K562 (cell line): ENCODE results near the gene ODAD4. TPM values are rescaled to one million over a fixed set of nuclear protein-coding genes. Genes with fewer than 3 reads are reported as not detected.

ENCODE experiments used
- ATAC-seq: fragments of 200-7000 bp; cut with Tn5 transposase; 3 replicates; pipeline ENCODE4 v1.9.1; 2020; ENCODE audit warnings: moderate library complexity
- BruUV-seq: library from RNA; stranded (reverse); fragments of 400-500 nt; replicated peaks from 2 replicates; lab custom pipeline; 2021; lab: Mats Ljungman, UMichigan
- CTCF ChIA-PET: fragments of 300-600 bp; formaldehyde crosslinking; extraction: SDS; loops from one replicate; lab custom pipeline; 2021; ENCODE audit warnings: low intra/inter-chr PET ratio; lab: Yijun Ruan, JAX
- POLR2A ChIA-PET: fragments of 300-600, 350-650 bp; sonication (Branson Sonifier 250); formaldehyde crosslinking; extraction: SDS; loops from one replicate; lab custom pipeline; 2021; ENCODE audit warnings: antibody characterized with exemption, inconsistent platforms; lab: Yijun Ruan, JAX
- DNase-seq, 4 experiments: peaks; one replicate each; pipeline versions ENCODE4 v3.0.0 to v3.0.0-alpha.2; 2011 to 2018; ENCODE audit warnings: low spot score in 3 of 4, mixed read lengths in 3 of 4; ENCODE audit errors: extremely low read depth in 1 of 4
- FAIRE-seq: peaks from 2 replicates; lab custom pipeline; 2011; peaks lifted over from hg19 to GRCh38; lab: Jason Lieb, UNC
- H2AFZ ChIP-seq: 2 replicates; pipeline ENCODE4 v1.6.0; 2011; ENCODE audit warnings: low read depth, low read length, control low read depth, inconsistent platforms
- H3K27ac ChIP-seq: fragments of 200-600 bp; 3 replicates; pipeline ENCODE4 v1.8.0; 2011; ENCODE audit warnings: low read depth, mild to moderate bottlenecking, control low read depth, inconsistent platforms, low read length, moderate library complexity, mixed read lengths; ENCODE audit errors: extremely low read depth
- H3K27me3 ChIP-seq, 2 experiments: fragments of 300-600 bp in 1 of 2; 2 replicates in 1 of 2; 3 replicates in 1 of 2; pipeline versions ENCODE4 v1.6.0 to v1.8.0; 2011; ENCODE audit warnings: inconsistent platforms in 2 of 2, low read length in 2 of 2, mild to moderate bottlenecking in 1 of 2, mixed read lengths in 1 of 2, moderate library complexity in 1 of 2; ENCODE audit not compliant: control insufficient read depth in 2 of 2, insufficient read depth in 2 of 2
- H3K36me3 ChIP-seq: fragments of 300-600 bp; 3 replicates; pipeline ENCODE4 v1.8.0; 2011; ENCODE audit warnings: mild to moderate bottlenecking, low read length, inconsistent platforms; ENCODE audit not compliant: control insufficient read depth, insufficient read depth
- H3K4me1 ChIP-seq, 2 experiments: fragments of 200-600 bp in 1 of 2; replicated peaks in 1 of 2; 2 replicates in 1 of 2; 3 replicates in 1 of 2; pipeline versions ENCODE4 v1.5.1 to v1.8.0; 2011; ENCODE audit warnings: inconsistent platforms in 2 of 2, low read length in 2 of 2, mild to moderate bottlenecking in 1 of 2, mixed read lengths in 1 of 2, moderate library complexity in 1 of 2; ENCODE audit not compliant: control insufficient read depth in 2 of 2, insufficient read depth in 2 of 2
- H3K4me2 ChIP-seq: 2 replicates; pipeline ENCODE4 v1.6.1; 2011; ENCODE audit warnings: low read length, control low read depth, inconsistent platforms, mixed read lengths; ENCODE audit not compliant: insufficient read depth
- H3K4me3 ChIP-seq: fragments of 200-600 bp; sonication (generic), shearing (Covaris generic); 2 replicates; pipeline ENCODE4 v1.5.1; 2016; ENCODE audit warnings: control low read depth, inconsistent platforms
- H3K79me2 ChIP-seq: fragments of 200-600 bp; 3 replicates; pipeline ENCODE4 v1.8.0; 2011; ENCODE audit warnings: low read length, inconsistent platforms; ENCODE audit not compliant: control insufficient read depth, insufficient read depth
- H3K9ac ChIP-seq, 2 experiments: 2 replicates each; pipeline versions ENCODE4 v1.6.0 to v1.6.1; 2011; ENCODE audit warnings: low read depth in 2 of 2, low read length in 2 of 2, control low read depth in 1 of 2, inconsistent platforms in 1 of 2, mild to moderate bottlenecking in 1 of 2, mixed read lengths in 1 of 2; ENCODE audit not compliant: insufficient read depth in 1 of 2
- H3K9me1 ChIP-seq: one replicate; pipeline ENCODE4 v1.6.0; 2011; ENCODE audit warnings: inconsistent platforms, mild to moderate bottlenecking, low read length, moderate library complexity; ENCODE audit not compliant: control insufficient read depth, insufficient read depth
- H3K9me3 ChIP-seq: replicated peaks from 2 replicates; pipeline ENCODE4 v1.5.1; 2011; ENCODE audit warnings: low read depth, low read length, inconsistent platforms; ENCODE audit not compliant: control insufficient read depth, insufficient read depth
- H4K20me1 ChIP-seq: replicated peaks from 2 replicates; pipeline ENCODE4 v1.6.1; 2011; ENCODE audit warnings: low read length, inconsistent platforms, mixed read lengths; ENCODE audit not compliant: control insufficient read depth, insufficient read depth
- CTCF ChIP-seq, 3 experiments: IDR thresholded peaks in 2 of 3; conservative IDR thresholded peaks in 1 of 3; 2 replicates each; pipeline ENCODE4 v1.5.1; 2011 to 2012; ENCODE audit warnings: low read length in 3 of 3, mild to moderate bottlenecking in 3 of 3, control low read depth in 2 of 3, improper control_type of control experiment in 1 of 3, inconsistent platforms in 1 of 3, low read depth in 1 of 3, mixed read lengths in 1 of 3, moderate library complexity in 1 of 3; ENCODE audit not compliant: insufficient read depth in 2 of 3
- MCM3 ChIP-seq: fragments of 450-650 bp; IDR thresholded peaks from 2 replicates; pipeline ENCODE4 v1.6.1; 2016
- POLR2AphosphoS2 ChIP-seq: IDR thresholded peaks from 2 replicates; pipeline ENCODE4 v1.6.1; 2012; ENCODE audit warnings: low read length, improper control_type of control experiment
- RBM34 ChIP-seq: fragments of 200-400 bp; formaldehyde crosslinking; IDR thresholded peaks from 2 replicates; pipeline ENCODE4 v1.6.1; 2018; ENCODE audit warnings: low read length, borderline replicate concordance; ENCODE audit not compliant: insufficient read depth
- SMARCB1 ChIP-seq: IDR thresholded peaks from 2 replicates; pipeline ENCODE4 v1.6.1; 2011; ENCODE audit warnings: improper control_type of control experiment, low read depth; ENCODE audit not compliant: insufficient read length
- ZC3H4 ChIP-seq: sonication (generic); formaldehyde crosslinking; IDR thresholded peaks from 2 replicates; pipeline ENCODE4 v1.9.0; 2021; ENCODE audit warnings: missing genetic modification reagents, borderline replicate concordance
- ZNF395 ChIP-seq: fragments of 200-800 bp; sonication (Bioruptor generic); IDR thresholded peaks from 2 replicates; pipeline ENCODE4 v1.6.1; 2017; ENCODE audit warnings: missing genetic modification characterization, missing compliant biosample characterization
- WGBS: fragments of 100-300 bp; shearing (Covaris generic); methylation state at CpG from one replicate; pipeline ENCODE4 v1.1.6; 2016; ENCODE audit warnings: low coverage, mixed read lengths; ENCODE audit not compliant: insufficient coverage; ENCODE audit errors: missing lambda C conversion rate; 5-methylcytosine and 5-hydroxymethylcytosine counted together
- in situ Hi-C: fragments of 300-500 bp; cut with MboI; formaldehyde crosslinking; loops from 4 replicates; pipeline ENCODE4 v1.15.0; 2018; ENCODE audit warnings: inconsistent platforms, mixed read lengths
- intact Hi-C: fragments of 100-400 bp; cut with micrococcal nuclease; formaldehyde crosslinking; loops from 2 replicates; pipeline ENCODE4 v1.14.2; 2022
- polyA plus RNA-seq, 8 experiments: library from polyadenylated mRNA; depleted of rRNA in 4 of 8; stranded (reverse) in 5 of 8; unstranded in 3 of 8; fragments of >200 nt; fragmentation: Nextera tagmentation in 2 of 8; fragmentation: Illumina TruSeq in 1 of 8; extraction: Ambion mirVana in 2 of 8; extraction: Trizol in 1 of 8; gene quantifications; 2 replicates each; pipeline versions ENCODE4 v1.2.1 to v1.2.3, GENCODE V29; 2011 to 2014; ENCODE audit warnings: inconsistent platforms in 1 of 8, missing spikeins in 1 of 8
- total RNA-seq, 7 experiments: library from RNA; depleted of rRNA in 6 of 7; stranded (reverse); fragments of >200 nt in 6 of 7; fragmentation: Illumina TruSeq in 2 of 7; extraction: Trizol in 2 of 7; gene quantifications; 2 replicates each; pipeline versions ENCODE4 v1.2.1 to v1.2.3, GENCODE V29; 2011 to 2021; ENCODE audit warnings: low replicate concordance in 1 of 7

The ODAD4 gene
- total and polyA plus RNA-seq, 9 of the 15 experiments (the other 6 are each of a cell fraction or from before 2014, with no cell fraction given): 0.09 to 0.98 (median 0.51) TPM

GRCh38 chr17:42009170-42009569 is 78.8 kb downstream of the ODAD4 start:
- H4K20me1 ChIP-seq: peaks cover 30% of the 10 kb centered on the region
- no peaks in the 10 kb centered on the region for H3K9me1 ChIP-seq
- peaks cover 54% of the 10 kb centered on the region for H3K36me3 ChIP-seq
- BruUV-seq: no TSS peak
- peak; percentile 79 for ATAC-seq
- DNase-seq: no peak
- no peak overlapping the region for H3K4me2 ChIP-seq
- FAIRE-seq: peak; percentile 49
- H3K4me3 ChIP-seq: no peak overlapping the region
- H3K27ac ChIP-seq: no peak overlapping the region
- no peak for TF ChIP-seq POLR2AphosphoS2
- TF ChIP-seq CTCF (IDR thresholded peaks at IDR 0.05 in 2 of 3, conservative IDR thresholded peaks at IDR 0.05 in 1 of 3; ENCODE audit: insufficient read depth in 2 of 3, low read depth in 1 of 3, low read length in 3 of 3): peak; percentile 20 to 37 (median 24); a peak in 3 of 6 replicates
- no peak for TF ChIP-seq RBM34
- no peak for TF ChIP-seq ZC3H4 (CRISPR knock-in tag)
- no peak for TF ChIP-seq SMARCB1
- no peak for TF ChIP-seq MCM3
- TF ChIP-seq ZNF395: no peak
- H2AFZ ChIP-seq: no peak overlapping the region
- no peak overlapping the region for H3K9ac ChIP-seq
- H3K79me2 ChIP-seq: peaks cover 98% of the 10 kb centered on the region
- 80% methylated on average over 4 of the region's 4 CpGs for WGBS
- intact Hi-C loops: no loop called here
- no peaks in the 10 kb centered on the region for H3K9me3 ChIP-seq
- peaks cover 0 to 17% of the 10 kb centered on the region in 2 experiments; a peak in 2 of 5 replicates for H3K4me1 ChIP-seq
- H3K27me3 ChIP-seq: no peaks in the 10 kb centered on the region
- ChIA-PET POLR2A (interaction anchor here (0.6 to 3.3 kb wide), 3 partner anchors 9 to 280 kb away, joined by 3 to 11 read pairs (median 3); partner anchors contain the start of genes DNAJC7 and NKIRAS2), CTCF (interaction anchor here (0.5 kb wide), 1 partner anchor 61 kb away, joined by 3 read pairs; no protein-coding TSS in a partner anchor)
- in situ Hi-C loops: no loop called here
